SW 1271 (cell line): ENCODE measurements around the gene HCRTR1.

Experiments
- DNase-seq, 2 experiments: peaks; one replicate each; lab custom pipeline; 2025; lab: John Stamatoyannopoulos, UW

Gene HCRTR1

DNA sequence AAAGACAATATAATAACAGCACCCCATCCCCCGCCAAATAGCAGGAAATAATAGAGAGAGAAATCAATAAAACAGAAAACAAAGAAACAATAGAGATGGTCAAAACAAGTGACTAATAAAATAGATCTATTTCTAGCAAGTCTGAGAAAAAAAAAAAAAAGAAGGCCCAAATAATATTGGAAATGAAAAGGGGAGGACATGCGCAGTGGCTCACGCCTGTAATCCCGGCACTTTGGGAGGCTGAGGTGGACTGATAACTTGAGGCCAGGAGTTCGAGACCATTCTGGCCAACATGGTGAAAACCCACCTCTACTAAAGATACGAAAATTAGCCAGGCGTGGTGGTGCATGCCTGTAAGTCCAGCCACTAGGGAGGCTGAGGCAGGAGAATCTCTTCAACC, 18.5 kb upstream of the HCRTR1 start:
- DNase-seq: no peak

DNA sequence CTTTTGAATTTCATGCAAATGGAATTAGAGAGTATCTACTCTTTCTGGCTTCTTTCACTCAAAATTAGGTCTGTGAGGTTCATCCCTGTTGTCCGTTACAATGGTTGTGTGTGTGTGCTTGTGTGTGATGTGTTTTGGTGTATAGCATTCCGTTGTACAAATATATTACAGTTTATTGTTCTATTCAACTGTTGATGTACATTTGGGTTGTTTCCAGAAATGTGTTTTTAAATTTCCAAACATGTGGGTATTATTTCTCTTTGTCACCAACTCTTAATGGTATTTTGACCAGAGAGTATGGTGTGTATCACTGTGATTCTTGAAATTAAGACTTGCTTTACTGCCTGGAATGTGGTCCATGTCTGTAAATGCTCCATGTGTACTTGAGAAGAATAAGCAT, 16.8 kb upstream of the HCRTR1 start:
- no peak for DNase-seq

DNA sequence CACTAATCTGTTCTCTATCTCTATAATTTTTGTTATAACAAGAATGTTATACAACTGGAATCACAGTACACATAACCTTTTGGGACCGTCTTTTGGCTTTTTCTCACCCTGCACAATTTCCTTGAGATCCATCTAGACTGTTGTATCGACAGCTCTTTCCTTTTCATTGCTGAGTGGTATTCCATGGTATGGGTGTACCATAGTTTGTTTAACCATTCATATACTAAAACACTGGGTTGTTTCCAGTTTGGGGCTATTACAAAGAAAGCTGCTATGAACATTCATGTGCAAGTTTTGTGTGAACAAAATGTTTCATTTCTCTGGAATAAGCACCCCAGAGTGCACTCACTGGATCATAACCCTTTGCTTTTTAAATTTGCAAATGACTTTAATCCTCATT, 15.4 kb upstream of the HCRTR1 start:
- DNase-seq: no peak

DNA sequence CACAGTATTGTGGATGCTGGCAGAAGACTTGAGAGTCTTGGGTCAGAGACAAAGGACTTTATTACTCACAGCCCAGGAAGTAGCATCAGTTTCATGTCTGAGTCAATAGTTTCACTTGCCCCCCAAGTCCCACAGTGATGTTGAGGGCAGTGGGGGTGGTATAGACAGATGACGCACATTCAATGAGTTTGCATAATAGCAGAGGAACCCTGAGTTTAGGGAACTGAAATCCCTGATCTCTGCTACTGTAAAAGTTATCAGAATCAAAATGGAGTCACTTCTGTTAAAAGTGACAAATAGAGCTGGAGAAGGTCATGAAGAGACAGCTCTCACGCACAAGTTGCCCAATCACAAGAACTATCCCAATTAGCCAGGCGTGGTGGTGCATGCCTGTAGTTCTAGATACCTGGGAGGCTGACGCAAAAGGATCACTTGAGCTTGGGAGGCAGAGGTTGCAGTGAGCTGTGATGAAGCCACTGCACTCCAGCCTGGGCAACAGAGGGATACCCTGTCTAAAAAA, 11.5 kb upstream of the HCRTR1 start:
- DNase-seq: no peak

DNA sequence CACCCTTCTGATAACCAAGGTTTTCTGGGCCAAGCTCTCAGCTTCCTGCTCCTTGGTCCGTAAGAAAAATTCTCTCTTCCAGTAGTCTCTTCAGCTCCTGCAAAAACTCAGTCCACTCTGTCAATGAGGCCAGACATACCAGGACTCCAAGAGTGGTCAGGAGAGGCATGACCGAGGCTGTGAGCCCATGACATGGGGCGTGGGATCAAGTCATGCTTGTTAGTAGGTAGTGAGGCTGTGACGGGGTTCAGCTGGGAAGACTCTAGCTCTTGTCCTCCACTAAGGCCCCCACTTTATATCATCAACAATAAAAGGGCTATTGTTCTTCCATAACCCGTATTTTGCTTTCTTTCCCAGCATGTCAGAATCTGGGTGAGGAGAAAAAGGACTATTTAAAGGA, 10.1 kb upstream of the HCRTR1 start:
- DNase-seq: no peak

DNA sequence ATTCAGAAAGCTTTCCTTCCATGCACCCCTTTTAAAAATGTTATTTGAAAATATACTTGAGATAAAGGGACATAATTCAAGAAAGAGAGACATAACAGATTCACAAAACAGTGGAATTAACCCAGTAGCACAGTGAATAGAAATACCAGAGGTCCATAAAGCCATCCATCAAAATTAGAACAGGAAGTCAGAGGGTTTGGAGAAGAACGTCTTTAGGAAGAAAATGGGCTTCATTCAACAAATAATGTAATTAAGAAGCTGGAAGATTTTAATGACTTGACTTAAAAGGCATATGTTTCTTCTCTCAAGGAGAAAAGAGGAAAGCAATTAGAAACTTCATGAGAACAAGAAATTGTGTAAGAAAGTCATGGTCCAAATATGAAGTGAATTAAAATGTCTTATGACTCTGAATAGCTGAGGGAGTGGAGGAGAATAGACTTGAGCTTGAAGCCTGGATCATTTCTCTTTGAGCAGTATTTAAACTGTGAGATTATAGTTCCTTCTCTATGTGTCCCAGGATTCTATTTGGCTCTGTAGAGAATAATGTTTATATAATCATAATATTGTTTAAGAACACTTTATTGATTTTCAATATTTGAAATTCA, 7.9 kb upstream of the HCRTR1 start:
- DNase-seq: no peak

DNA sequence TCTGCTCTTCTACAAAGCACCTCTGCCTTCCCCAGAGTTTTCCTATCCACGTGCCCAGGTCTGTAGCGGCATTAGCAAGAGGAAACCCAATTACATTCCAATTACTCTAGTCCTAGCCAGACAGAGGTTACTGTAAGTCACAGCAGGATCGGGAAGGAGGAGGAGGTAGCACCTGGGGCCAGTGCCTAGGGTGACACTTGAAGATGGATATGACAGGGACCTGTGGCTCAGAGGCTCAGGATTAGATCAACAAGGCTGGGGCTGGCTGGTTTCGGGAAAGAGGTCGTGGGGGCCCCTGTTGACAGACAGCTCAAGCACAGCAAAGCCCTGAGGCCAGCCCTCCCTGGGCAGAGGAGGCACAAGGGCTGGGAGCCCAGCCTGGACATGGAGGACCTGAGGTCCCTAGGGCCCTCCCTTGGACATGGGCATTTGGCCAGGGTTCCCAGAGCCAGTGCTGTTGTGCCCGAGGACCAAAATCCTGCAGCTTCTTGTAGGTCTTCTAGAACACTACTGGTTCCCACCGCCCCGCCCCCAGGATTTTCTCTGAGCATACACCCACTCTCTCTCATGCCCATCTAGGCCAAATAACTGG, 3.0 kb upstream of the HCRTR1 start:
- no peak for DNase-seq

DNA sequence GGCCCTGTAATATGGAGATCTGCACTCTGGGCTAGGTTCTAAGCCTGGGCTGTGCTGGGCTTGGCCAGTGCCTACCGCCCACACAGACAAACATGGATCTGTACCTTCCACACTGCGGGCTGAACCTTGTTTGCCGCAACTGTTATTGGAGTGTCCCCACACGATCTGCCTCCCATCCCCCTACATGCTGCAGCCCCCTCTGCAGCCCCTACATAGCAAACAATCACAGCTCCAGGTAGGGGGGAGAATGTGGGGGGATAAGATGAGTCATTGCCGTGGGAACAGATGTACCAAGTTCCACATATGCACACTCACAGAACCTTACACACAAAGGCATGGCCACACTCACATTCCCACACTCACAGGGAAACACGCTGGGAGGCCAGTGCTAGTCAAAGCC, 2.1 kb upstream of the HCRTR1 start:
- DNase-seq: no peak

DNA sequence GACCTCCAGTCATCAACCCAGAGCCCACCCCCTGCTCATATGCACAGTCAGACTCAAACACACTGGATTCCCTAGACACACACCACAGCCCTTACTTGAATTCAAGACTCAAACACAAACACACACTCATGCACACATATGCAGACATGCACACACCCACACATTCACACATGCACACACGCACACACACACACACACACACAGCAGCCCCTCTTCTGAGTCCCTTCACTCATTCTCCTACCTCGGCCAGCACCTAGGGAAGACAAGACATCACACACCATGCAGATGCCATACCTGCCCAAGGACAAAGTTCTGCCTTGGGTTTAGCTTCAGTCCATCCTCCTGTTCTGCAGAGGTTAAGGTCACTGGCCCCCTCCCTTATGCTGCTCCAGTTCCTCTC, 1.6 kb upstream of the HCRTR1 start:
- DNase-seq: no peak

DNA sequence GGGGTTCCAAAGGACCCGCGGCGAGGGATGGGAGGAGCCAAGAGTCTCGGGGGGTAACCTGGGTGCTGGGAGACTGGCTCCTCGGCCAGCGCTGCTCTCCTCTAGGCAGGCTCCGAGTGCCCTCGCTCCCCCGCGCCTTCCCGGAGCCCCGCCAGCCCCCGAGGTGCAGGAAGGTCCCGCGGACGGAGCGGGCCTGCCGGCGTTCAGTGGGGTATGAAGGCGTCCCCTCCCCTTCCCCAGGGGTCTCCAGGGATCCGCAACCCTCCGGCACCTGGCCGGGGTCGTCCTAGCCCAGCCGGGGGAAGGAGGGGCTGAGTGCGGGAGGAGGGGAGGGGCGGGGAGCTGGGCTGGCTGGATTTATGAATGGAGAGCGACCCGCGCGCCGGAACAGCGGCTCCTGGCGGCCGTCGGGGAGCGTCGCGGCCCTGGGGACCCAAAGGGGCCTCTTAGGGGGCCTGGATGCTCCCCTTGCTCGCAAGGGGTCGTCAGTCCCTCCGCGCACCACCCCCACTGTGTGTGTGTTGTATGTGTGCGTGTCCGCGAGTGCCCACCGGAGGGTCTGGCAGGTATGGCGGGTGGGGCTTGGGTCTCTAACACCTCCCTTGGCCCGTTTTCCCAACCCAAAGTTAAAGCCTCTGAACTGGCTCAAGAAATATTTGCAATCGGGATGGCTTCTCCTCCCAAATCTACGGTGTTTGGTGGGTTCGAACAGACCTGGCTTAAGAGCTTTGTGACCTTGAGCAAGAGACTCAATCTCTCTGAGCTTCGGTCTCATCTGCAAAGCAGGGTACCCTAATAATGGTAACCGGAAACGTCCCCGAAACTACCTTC, 642 bp downstream of the HCRTR1 start:
- no peak for DNase-seq

DNA sequence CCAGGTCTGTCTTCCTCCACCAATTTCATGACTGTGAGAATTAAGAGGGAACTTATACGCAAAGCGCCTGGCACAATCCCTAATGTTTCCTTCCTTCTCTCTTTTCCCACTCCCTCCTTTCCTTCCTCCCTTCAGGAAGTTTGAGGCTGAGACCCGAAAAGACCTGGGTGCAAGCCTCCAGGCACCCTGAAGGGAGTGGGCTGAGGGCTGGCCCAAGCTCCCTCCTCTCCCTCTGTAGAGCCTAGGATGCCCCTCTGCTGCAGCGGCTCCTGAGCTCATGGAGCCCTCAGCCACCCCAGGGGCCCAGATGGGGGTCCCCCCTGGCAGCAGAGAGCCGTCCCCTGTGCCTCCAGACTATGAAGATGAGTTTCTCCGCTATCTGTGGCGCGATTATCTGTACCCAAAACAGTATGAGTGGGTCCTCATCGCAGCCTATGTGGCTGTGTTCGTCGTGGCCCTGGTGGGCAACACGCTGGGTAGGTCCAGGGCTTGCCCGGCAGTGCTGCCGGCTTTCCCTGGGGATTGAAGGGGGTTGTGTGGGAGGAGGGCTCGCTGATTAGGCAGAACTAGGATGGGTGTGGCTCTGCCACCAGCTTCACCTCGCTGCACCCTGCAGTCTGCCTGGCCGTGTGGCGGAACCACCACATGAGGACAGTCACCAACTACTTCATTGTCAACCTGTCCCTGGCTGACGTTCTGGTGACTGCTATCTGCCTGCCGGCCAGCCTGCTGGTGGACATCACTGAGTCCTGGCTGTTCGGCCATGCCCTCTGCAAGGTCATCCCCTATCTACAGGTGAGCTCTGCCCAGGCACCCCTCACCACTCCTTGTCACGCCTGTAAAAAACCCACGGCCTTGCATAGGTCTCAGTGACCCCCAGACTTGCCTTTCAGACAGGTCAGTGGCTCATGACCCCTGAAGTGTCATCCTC, 1.7 kb downstream of the HCRTR1 start:
- no peak for DNase-seq

DNA sequence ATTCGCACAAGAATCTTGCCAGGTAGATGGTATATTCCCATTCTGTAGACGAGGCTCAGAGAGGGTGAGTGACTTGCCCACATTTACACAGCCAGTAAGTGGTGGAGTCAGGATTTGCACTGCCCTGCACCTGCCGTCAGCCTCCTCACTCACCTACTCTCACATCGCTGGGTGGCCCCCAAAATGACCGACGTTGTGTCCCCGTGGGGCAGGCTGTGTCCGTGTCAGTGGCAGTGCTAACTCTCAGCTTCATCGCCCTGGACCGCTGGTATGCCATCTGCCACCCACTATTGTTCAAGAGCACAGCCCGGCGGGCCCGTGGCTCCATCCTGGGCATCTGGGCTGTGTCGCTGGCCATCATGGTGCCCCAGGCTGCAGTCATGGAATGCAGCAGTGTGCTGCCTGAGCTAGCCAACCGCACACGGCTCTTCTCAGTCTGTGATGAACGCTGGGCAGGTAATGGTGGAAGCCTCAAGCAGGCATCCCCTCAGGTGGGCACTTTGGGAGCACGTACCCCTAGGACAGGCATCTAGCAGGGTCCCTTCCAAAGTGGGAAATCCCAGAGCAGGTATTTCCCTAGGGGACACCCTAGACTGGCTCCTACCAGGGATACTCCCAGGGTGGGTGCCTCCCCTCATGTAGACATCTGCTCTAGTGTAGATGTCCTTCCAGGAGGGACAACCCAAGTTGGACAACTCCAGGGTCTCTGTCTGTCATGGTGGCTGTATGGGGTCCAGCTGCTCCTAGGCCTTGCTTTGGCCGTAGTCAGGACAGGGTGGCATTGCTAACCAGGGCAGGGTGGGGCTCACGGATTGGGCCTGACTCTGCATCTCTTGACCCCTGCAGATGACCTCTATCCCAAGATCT, 3.4 kb downstream of the HCRTR1 start:
- no peak for DNase-seq

DNA sequence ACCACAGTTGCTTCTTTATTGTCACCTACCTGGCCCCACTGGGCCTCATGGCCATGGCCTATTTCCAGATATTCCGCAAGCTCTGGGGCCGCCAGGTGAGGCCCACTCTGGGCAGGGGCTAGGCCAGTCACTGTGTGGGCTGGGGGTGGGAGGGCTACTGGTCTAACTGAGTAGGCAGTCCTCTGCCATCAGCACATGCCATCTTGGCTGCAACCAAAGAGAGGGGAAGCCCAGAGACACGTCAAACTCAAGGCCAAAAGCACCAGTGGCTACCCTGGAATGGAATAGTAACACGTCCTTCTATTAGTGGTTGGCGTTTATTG, 4.0 kb downstream of the HCRTR1 start:
- DNase-seq: no peak

DNA sequence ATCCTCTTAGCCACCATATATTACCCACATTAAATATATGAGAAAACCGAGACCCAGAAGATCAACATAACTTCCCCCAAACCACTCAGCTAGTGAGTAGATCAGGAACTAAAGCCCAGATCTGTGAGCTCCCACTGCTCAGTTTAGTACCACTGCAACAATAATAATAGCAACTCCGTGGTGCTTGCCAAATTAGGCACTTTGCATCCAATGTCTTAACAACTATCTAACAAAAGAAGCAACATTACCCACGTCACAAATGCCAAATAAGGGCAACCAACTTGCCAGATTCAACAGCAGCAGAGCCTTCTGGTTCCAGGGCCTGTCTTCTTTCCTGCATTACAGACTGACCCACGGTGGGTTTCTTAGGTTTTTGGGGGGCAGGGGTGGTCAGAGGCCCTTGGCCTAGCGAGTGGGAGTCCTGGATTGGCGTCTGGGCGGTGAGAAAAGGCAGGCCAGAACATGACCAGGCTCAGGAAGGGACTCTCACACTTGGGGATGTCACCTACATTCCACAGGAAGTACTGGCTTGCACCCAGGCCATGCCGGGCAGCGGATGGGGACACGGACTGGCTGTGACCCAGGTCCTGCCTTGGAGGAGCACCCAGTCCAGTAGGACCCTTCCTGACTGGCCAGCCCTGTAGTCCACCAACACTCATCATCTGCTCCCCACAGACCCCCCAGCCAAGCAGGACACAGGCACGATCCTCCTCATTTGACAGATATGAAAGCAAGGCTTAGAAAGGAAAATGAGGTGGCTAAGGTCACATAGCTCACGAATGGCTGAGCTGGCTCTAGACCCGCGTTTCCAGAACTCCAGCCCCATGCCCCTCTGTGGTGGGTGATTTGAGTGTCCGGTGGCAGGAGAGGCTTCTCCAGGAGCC, 4.6 kb downstream of the HCRTR1 start:
- no peak for DNase-seq

DNA sequence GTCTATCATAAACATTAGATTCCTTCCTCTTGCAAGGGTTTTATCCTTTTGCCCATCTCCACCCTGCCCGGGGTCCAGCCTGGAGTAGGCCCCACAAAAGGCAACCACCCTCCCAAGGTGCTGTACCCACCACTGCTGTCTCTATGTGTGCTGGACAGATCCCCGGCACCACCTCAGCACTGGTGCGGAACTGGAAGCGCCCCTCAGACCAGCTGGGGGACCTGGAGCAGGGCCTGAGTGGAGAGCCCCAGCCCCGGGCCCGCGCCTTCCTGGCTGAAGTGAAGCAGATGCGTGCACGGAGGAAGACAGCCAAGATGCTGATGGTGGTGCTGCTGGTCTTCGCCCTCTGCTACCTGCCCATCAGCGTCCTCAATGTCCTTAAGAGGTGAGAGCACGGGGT, 5.9 kb downstream of the HCRTR1 start:
- DNase-seq: no peak

DNA sequence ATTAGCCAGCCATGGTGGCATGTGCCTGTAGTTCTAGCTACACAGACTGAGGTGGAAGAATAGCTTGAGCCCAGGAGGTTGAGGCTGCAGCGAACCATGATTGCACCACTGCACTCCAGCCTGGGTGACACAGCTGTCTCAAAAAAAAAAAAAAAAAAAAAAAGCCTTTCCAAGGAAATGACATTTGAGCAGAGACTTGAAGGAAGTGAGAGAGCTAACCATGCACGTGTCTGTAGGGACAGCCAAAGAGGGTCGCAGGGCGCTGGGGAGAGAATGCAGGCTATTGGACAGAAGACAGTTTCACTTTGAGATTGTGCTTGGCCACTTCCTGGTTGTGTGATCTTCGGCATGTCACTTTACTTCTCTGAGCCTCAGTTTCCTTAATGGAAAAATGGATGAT, 6.8 kb downstream of the HCRTR1 start:
- no peak for DNase-seq

DNA sequence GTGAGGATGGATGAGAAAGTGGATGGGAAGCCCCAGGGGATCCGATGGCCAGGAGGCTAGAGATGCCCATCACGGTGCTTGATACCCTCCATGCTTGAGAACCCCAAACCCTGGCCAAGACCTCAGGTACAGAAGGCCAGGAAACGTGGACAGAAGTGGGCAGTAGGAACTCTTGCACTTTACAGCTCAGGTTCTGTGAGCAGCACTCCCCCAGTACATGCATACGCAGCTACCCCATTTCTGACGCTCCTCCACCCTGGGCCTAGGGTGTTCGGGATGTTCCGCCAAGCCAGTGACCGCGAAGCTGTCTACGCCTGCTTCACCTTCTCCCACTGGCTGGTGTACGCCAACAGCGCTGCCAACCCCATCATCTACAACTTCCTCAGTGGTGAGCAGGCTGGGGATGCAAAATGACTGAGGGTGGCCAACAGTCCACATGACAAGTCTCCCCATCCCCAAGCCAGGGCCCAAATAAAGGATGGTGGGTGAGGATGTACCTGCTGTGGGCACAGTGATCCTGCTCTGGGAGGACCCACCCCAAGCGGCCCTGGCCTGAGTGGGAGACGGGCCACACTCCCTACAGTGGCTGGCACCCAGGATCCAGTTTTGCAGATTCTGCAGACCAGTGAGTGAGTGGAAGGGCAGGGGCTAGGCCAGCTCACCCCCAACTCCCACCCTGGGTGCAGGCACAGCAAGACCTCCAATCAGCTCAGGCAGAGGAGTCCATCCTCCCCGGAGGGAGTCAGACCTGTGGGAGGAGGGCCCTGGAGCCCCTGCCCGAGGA, 7.4 kb downstream of the HCRTR1 start:
- no peak for DNase-seq

DNA sequence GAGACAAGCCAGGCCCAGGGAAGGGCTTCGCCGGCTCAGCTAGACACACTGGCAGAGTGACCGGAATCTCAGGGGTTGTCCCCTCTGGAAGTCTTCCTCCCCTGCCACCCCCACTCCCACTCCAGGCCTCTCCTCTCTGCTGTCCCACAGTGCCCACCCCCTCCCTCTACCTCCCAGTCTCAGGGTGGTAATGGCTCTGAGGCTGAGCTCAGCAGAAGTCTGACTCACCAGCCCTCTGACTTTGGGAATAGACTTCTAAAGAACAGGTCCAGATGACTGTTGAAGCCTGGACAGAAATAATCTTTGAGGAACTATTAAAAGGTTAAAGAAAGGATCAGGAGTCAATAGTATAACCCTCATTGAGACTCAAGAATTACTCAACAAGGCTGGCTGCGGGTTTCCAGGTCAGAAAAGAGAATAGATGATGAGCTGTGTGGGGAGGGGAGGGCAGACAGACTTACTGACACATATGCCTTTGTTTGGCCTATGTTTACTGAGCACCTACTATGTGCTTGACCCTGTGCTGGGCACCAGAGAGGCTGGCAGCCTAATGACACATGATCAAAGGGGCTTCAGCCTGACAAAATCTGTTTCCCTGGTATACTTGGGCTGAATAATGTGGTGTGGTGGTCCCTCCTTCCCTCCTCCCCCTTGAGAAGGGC, 8.2 kb downstream of the HCRTR1 start:
- DNase-seq: no peak
